ENCODE results near the gene MYO16.

GRCh38 chr13:108833531-108833930 is 204.1 kb downstream of the MYO16 start:
- no peak for TF ChIP-seq GATA2 (IDR thresholded peaks at IDR 0.05; ENCODE audit: low read depth, low read length)
- no peak for TF ChIP-seq GATA3 (IDR thresholded peaks at IDR 0.05; ENCODE audit: low read depth, low read length)
